RWPE2 (cell line): ENCODE data around the gene TRMT2A.

Source experiments
- ATAC-seq: fragments of 200-7000 bp; cut with Tn5 transposase; 3 replicates; pipeline ENCODE4 v1.9.1; 2021; ENCODE audit warnings: low read depth
- DNase-seq: peaks from one replicate; pipeline ENCODE4 v3.0.0-alpha.2; 2020; ENCODE audit warnings: low spot score
- H3K27ac ChIP-seq: fragments of 450-650 bp; 2 replicates; pipeline ENCODE4 v1.5.1; 2017; ENCODE audit warnings: mild to moderate bottlenecking; ENCODE audit not compliant: poor library complexity, severe bottlenecking
- H3K27me3 ChIP-seq: fragments of 250-450 bp; sonication (Bioruptor Pico); 2 replicates; pipeline ENCODE4 v1.5.1; 2021; ENCODE audit warnings: mild to moderate bottlenecking, moderate library complexity; ENCODE audit not compliant: insufficient read depth, poor library complexity, severe bottlenecking
- H3K36me3 ChIP-seq: fragments of 250-450 bp; sonication (Bioruptor Pico); 2 replicates; pipeline ENCODE4 v1.5.1; 2020; ENCODE audit warnings: low read depth, mild to moderate bottlenecking, moderate library complexity
- H3K4me1 ChIP-seq: fragments of 250-450 bp; sonication (Bioruptor Pico); 2 replicates; pipeline ENCODE4 v1.5.1; 2021; ENCODE audit warnings: mild to moderate bottlenecking, moderate library complexity; ENCODE audit not compliant: insufficient read depth, poor library complexity, severe bottlenecking
- H3K4me3 ChIP-seq: fragments of 250-450 bp; sonication (Bioruptor Pico); 2 replicates; pipeline ENCODE4 v1.5.1; 2021; ENCODE audit warnings: mild to moderate bottlenecking, moderate library complexity; ENCODE audit not compliant: severe bottlenecking
- H3K9me3 ChIP-seq: fragments of 250-450 bp; sonication (Bioruptor Pico); 2 replicates; pipeline ENCODE4 v1.5.1; 2021; ENCODE audit warnings: mild to moderate bottlenecking, moderate library complexity; ENCODE audit not compliant: severe bottlenecking
- TF ChIP-seq, protein P1 (sequence below): fragments of 450-650 bp; IDR thresholded peaks from one replicate; pipeline ENCODE4 v1.5.1; 2017; ENCODE audit warnings: mild to moderate bottlenecking, moderate library complexity; ENCODE audit not compliant: poor library complexity, severe bottlenecking

TRMT2A gene

DNA sequence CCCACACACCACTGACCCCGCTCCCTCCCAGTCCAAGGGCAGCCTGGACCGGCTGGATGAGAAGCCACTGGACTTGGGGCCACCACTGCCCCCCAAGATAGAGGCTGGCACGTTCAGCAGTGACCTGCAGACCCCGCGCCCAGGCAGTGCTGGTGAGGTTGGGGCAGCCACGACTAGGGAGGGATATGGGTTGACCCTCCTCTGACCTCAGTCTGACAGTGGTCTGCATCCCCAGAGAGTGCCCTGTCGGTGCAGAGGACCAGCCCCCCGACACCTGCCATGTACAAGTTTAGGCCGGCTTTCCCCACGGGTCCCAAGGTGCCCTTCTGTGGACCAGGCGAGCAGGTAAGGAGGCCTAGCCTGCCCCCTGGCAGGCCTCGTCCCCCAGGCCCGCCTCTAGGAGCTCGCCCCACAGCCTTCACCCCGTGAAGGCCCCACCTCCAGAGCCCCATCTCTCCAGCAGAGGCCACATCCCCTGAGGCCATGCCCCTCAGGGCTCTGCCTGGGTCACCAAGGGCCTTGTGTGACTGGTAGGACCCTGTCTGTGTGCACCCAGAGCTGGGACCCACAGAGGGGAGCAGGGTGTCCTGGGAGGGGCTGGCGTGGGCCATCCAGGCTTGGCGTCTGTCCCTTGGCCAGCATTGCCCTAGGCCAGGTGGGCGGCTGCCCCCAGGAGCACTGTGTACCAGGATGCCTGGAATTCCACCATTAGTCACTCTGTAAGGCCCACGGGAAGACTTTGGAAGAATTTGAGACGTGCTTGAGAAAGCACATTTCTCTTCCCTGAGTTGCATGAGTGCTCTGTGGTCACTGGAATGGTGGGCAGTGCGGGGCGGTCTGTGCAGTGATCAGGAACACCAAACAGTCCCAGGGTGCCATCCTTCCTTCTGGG is 24.4 kb upstream of the TRMT2A start:
- TF ChIP-seq, protein P1, sequence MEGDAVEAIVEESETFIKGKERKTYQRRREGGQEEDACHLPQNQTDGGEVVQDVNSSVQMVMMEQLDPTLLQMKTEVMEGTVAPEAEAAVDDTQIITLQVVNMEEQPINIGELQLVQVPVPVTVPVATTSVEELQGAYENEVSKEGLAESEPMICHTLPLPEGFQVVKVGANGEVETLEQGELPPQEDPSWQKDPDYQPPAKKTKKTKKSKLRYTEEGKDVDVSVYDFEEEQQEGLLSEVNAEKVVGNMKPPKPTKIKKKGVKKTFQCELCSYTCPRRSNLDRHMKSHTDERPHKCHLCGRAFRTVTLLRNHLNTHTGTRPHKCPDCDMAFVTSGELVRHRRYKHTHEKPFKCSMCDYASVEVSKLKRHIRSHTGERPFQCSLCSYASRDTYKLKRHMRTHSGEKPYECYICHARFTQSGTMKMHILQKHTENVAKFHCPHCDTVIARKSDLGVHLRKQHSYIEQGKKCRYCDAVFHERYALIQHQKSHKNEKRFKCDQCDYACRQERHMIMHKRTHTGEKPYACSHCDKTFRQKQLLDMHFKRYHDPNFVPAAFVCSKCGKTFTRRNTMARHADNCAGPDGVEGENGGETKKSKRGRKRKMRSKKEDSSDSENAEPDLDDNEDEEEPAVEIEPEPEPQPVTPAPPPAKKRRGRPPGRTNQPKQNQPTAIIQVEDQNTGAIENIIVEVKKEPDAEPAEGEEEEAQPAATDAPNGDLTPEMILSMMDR, result no peak
- peak overlapping the region; percentile 35 for H3K27ac ChIP-seq
- no peak for DNase-seq

DNA sequence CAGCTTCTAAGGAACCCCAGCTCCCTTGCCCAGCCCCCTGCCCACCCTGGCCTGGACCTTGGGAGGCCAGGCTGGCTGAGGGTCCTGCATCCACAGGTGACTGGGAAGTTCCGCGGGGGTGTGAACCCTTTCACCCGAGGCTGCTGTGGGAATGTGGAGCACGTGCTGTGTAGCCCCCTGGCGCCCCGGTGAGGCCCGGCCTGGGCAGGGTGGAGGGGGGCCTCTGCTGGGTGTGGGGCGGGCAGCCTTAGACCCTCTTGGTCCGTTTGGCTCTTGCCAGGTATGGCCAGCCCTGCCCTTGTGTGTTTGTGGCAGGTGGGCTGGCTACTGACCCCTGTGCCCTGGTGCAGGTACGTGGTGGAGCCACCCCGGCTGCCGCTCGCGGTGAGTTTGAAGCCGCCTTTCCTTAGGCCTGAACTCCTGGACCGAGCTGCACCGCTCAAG is 23.5 kb upstream of the TRMT2A start:
- TF ChIP-seq, protein P1, result no peak

More for the DNA sequence above, 24.4 kb upstream of the TRMT2A start:
- H3K27me3 ChIP-seq, result no peaks in the 10 kb centered on the region
- H3K9me3 ChIP-seq, result no peaks in the 10 kb centered on the region
- no peak overlapping the region for H3K4me3 ChIP-seq
- no peaks in the 10 kb centered on the region; the same call in 1 of the 2 replicates for H3K36me3 ChIP-seq
- peak; percentile 36; the same call in 2 of the 3 replicates for ATAC-seq
- no peaks in the 10 kb centered on the region for H3K4me1 ChIP-seq

DNA sequence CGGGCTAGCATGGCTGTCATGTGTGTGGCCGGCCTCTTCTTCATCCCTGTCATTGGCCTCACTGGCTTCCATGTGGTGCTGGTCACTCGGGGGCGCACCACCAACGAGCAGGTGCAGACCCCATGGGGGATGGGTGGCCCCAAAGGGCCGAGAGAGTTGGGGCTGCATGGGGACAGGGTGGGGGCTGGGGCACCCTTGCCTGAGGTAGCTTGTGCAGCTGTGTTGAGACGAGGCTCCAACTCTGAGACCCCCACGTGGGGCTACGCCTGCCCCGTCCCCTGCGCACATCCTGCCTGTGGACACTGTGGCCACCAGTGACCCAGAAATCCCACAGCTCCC is 23.1 kb upstream of the TRMT2A start:
- Histone ChIP-seq H3K27me3 (no peaks in the 10 kb centered on the region), H3K4me3 (no peak overlapping the region), H3K27ac (no peak overlapping the region), H3K4me1 (no peaks in the 10 kb centered on the region), H3K36me3 (no peaks in the 10 kb centered on the region; the same call in 1 of the 2 replicates), H3K9me3 (no peaks in the 10 kb centered on the region)
- no peak for DNase-seq
- TF ChIP-seq, protein P1, result no peak
- no peak for ATAC-seq

More for the DNA sequence above, 23.5 kb upstream of the TRMT2A start:
- H3K27me3 ChIP-seq, result no peaks in the 10 kb centered on the region
- no peak overlapping the region for H3K27ac ChIP-seq
- ATAC-seq (no peak), DNase-seq (no peak)
- no peak overlapping the region for H3K4me3 ChIP-seq
- H3K36me3 ChIP-seq, result no peaks in the 10 kb centered on the region; the same call in 1 of the 2 replicates
- no peaks in the 10 kb centered on the region for H3K4me1 ChIP-seq
- no peaks in the 10 kb centered on the region for H3K9me3 ChIP-seq

DNA sequence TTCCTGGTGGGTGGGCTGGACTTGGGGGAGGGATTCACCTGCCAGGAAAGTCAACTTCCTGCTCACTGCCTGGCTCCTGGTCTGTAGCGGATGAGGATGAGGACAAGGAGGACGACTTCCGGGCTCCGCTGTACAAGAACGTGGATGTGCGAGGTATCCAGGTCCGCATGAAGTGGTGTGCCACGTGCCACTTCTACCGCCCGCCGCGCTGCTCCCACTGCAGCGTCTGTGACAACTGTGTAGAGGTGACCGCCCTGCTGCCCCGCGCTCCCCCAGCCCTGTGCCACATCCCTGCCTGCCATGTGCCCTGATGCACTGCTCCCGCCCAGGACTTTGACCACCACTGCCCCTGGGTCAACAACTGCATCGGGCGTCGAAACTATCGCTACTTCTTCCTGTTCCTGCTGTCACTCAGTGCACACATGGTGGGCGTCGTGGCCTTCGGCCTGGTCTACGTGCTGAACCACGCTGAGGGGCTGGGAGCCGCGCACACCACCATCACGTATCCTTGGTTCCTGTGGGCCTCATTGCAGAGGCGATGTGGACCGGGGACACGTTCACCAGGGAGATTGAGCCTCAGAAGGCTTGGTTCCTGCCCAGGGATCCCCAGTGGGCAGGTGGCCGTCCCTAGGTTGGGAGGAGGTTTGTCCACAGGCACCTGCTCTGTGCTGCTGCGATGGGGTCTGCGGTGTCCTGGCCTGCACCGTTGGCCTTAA is 22.5 kb upstream of the TRMT2A start:
- TF ChIP-seq, protein P1, result no peak
- no peak for DNase-seq
- Histone ChIP-seq H3K4me3 (no peak overlapping the region), H3K4me1 (no peaks in the 10 kb centered on the region), H3K27ac (no peak overlapping the region), H3K9me3 (no peaks in the 10 kb centered on the region), H3K36me3 (no peaks in the 10 kb centered on the region; the same call in 1 of the 2 replicates), H3K27me3 (no peaks in the 10 kb centered on the region)
- ATAC-seq, result no peak
